NT2/D1 (cell line): Measurements from ENCODE around the gene EFNA2.

Experiments
- SUZ12 ChIP-seq: IDR thresholded peaks from 2 replicates; pipeline ENCODE4 v1.6.1; 2011; ENCODE audit not compliant: insufficient read length, insufficient read depth; ENCODE audit errors: extremely low read depth
- YY1 ChIP-seq: IDR thresholded peaks from 2 replicates; pipeline ENCODE4 v1.6.1; 2011; ENCODE audit not compliant: insufficient read length, insufficient read depth
- ZNF274 ChIP-seq: IDR thresholded peaks from 2 replicates; pipeline ENCODE4 v1.6.1; 2011; ENCODE audit warnings: mild to moderate bottlenecking, low read depth, low read length

GRCh38 chr19:1283207-1283916 lies 2.3 kb upstream of the EFNA2 start:
- no peak for TF ChIP-seq ZNF274
- TF ChIP-seq SUZ12 = no peak
- TF ChIP-seq YY1 = no peak
